Measurements from ENCODE around the gene CENPN.
A peak's percentile ranks its signal among the peaks of the same experiment; 100 is the strongest.

CENPN gene

GRCh38 chr16:81035398-81035974 is 28.5 kb downstream of the CENPN start, which contains the start of gene ATMIN:
Gene ATMIN, plus strand, starts transcription at chr16:81035842. Its CDS starts 29 bp downstream, at chr16:81035871.
- H2AFZ ChIP-seq (ENCODE audit: low read length): no peak within 1 kb of the TSS

GRCh38 chr16:81035975-81036750 is 29.1 kb downstream of the CENPN start:
- Histone ChIP-seq H3K27ac (ENCODE audit: low read depth, low read length, poor library complexity, severe bottlenecking) (peak overlapping the region; percentile 41), H3K4me3 (ENCODE audit: low read depth, low read length, poor library complexity, severe bottlenecking) (peak overlapping the region; percentile 94), H3K9ac (ENCODE audit: low read length) (peak overlapping the region; percentile 79), H3K36me3 (ENCODE audit: insufficient read depth, low read length) (peaks cover 15% of the 10 kb centered on the region; the same call in 1 of the 2 replicates), H3K79me2 (ENCODE audit: insufficient read depth, low read length) (peaks cover 5% of the 10 kb centered on the region), H3K9me3 (ENCODE audit: low read length) (no peaks in the 10 kb centered on the region), H3F3A (ENCODE audit: insufficient read depth, low read length) (no peaks in the 10 kb centered on the region), H3K27me3 (ENCODE audit: insufficient read depth, low read length) (no peaks in the 10 kb centered on the region), H4K20me1 (ENCODE audit: insufficient read depth, low read length) (no peaks in the 10 kb centered on the region), H2AFZ (ENCODE audit: low read length) (no peak overlapping the region), H3K4me2 (ENCODE audit: low read length) (peak overlapping the region; percentile 96), H3K4me1 (ENCODE audit: insufficient read depth, low read length, severe bottlenecking) (peaks cover 13% of the 10 kb centered on the region), H3K9me2 (ENCODE audit: low read depth, low read length) (no peaks in the 10 kb centered on the region)
- TF ChIP-seq EZH2 (IDR thresholded peaks at IDR 0.05; ENCODE audit: borderline replicate concordance, low read length): no peak
- no peak for TF ChIP-seq CTCF (IDR thresholded peaks at IDR 0.05; ENCODE audit: low read length)

More at GRCh38 chr16:81035398-81035974, 28.5 kb downstream of the CENPN start, which contains the start of gene ATMIN:
- peak within 1 kb of the TSS; percentile 94 for H3K4me3 ChIP-seq (ENCODE audit: low read depth, low read length, poor library complexity, severe bottlenecking)
- TF ChIP-seq EZH2 (IDR thresholded peaks at IDR 0.05; ENCODE audit: borderline replicate concordance, low read length) (no peak), CTCF (IDR thresholded peaks at IDR 0.05; ENCODE audit: low read length) (peak; percentile 98)
- H3K27me3 ChIP-seq (ENCODE audit: insufficient read depth, low read length): no peaks in the 10 kb centered on the region
- peaks cover 13% of the 10 kb centered on the region for H3K4me1 ChIP-seq (ENCODE audit: insufficient read depth, low read length, severe bottlenecking)
- H3K9me3 ChIP-seq (ENCODE audit: low read length): no peaks in the 10 kb centered on the region
- peaks cover 5% of the 10 kb centered on the region for H3K79me2 ChIP-seq (ENCODE audit: insufficient read depth, low read length)
- H3K27ac ChIP-seq (ENCODE audit: low read depth, low read length, poor library complexity, severe bottlenecking): peak within 1 kb of the TSS; percentile 41
- H3K4me2 ChIP-seq (ENCODE audit: low read length): peak within 1 kb of the TSS; percentile 96
- no peaks in the 10 kb centered on the region for H3K9me2 ChIP-seq (ENCODE audit: low read depth, low read length)
- no peaks in the 10 kb centered on the region for H4K20me1 ChIP-seq (ENCODE audit: insufficient read depth, low read length)
- H3K9ac ChIP-seq (ENCODE audit: low read length): peak within 1 kb of the TSS; percentile 79
- peaks cover 15% of the 10 kb centered on the region; the same call in 1 of the 2 replicates for H3K36me3 ChIP-seq (ENCODE audit: insufficient read depth, low read length)
- no peaks in the 10 kb centered on the region for H3F3A ChIP-seq (ENCODE audit: insufficient read depth, low read length)

GRCh38 chr16:81036751-81037350 is 29.8 kb downstream of the CENPN start:
- Histone ChIP-seq H3K36me3 (ENCODE audit: insufficient read depth, low read length) (peaks cover 22% of the 10 kb centered on the region), H2AFZ (ENCODE audit: low read length) (no peak overlapping the region), H3K9me2 (ENCODE audit: low read depth, low read length) (no peaks in the 10 kb centered on the region), H3K27ac (ENCODE audit: low read depth, low read length, poor library complexity, severe bottlenecking) (peak overlapping the region; percentile 41), H3K79me2 (ENCODE audit: insufficient read depth, low read length) (peaks cover 5% of the 10 kb centered on the region), H3K4me1 (ENCODE audit: insufficient read depth, low read length, severe bottlenecking) (peaks cover 13% of the 10 kb centered on the region), H3K4me2 (ENCODE audit: low read length) (peak overlapping the region; percentile 96), H3K27me3 (ENCODE audit: insufficient read depth, low read length) (no peaks in the 10 kb centered on the region), H3K4me3 (ENCODE audit: low read depth, low read length, poor library complexity, severe bottlenecking) (peak overlapping the region; percentile 94), H4K20me1 (ENCODE audit: insufficient read depth, low read length) (no peaks in the 10 kb centered on the region), H3K9ac (ENCODE audit: low read length) (peak overlapping the region; percentile 79), H3K9me3 (ENCODE audit: low read length) (no peaks in the 10 kb centered on the region), H3F3A (ENCODE audit: insufficient read depth, low read length) (no peaks in the 10 kb centered on the region)
- no peak for TF ChIP-seq CTCF (IDR thresholded peaks at IDR 0.05; ENCODE audit: low read length)
